CD4-positive, alpha-beta T cell treated with Interleukin-12 subunit alpha and Interleukin-12 subunit beta, for 1 hour (primary cell): ENCODE results near the gene DHRSX.
"Not testable (repeated sequence)": the region's sequence is repeated elsewhere in the genome, so short reads cannot be mapped to it uniquely, and the experiment has no call there.

Source experiments
- DNase-seq: peaks from one replicate; pipeline ENCODE4 v3.0.0-alpha.2; 2020

DHRSX gene

GRCh38 chrX:2243913-2244460 is 256.8 kb downstream of the DHRSX start:
- no peak for DNase-seq

DNA sequence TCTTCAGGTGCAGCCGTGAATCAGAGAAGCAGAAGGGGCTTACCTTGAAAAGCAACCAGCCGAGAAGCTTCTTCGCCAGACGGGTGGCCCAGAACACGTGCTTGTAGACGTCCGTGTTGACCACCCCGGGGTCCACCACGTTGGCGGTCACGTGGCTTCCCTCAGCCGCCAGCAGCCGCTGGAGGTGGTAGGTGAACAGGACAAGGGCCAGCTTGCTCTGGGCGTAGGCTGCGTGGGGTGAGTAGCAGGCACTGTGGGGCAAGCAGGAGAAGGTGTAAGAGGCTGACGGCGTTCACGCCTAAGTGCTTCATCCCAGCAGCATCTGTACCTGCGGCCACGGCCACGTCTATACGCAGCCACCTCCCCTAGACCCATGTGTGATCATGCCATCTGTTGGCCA is 257.8 kb downstream of the DHRSX start:
- no peak for DNase-seq

- no peak for DNase-seq
Observed at GRCh38 chrX:2242326-2242725, 258.4 kb downstream of the DHRSX start.

GRCh38 chrX:2241496-2241895 is 259.3 kb downstream of the DHRSX start:
- DNase-seq, result not testable (repeated sequence)

DNA sequence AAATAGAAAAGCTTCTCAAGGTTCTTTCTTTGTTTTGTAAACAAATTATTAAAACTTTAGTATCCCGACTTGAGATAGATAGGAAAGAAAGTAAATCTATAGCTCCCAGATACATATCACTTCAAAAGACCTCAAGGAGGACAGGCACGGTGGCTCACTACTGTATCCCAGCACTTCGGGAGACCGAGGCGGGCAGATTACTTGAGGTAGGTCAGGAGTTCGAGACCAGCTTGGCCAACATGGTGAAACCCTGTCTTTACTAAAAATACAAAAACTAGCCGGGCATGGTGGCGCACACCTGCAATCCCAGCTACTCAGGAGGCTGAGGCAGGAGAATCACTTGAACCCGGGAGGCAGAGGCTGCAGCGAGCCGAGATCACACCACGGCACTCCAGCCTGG is 260.0 kb downstream of the DHRSX start:
- not testable (repeated sequence) for DNase-seq

GRCh38 chrX:2237976-2238375 is 262.8 kb downstream of the DHRSX start:
- no peak for DNase-seq

DNA sequence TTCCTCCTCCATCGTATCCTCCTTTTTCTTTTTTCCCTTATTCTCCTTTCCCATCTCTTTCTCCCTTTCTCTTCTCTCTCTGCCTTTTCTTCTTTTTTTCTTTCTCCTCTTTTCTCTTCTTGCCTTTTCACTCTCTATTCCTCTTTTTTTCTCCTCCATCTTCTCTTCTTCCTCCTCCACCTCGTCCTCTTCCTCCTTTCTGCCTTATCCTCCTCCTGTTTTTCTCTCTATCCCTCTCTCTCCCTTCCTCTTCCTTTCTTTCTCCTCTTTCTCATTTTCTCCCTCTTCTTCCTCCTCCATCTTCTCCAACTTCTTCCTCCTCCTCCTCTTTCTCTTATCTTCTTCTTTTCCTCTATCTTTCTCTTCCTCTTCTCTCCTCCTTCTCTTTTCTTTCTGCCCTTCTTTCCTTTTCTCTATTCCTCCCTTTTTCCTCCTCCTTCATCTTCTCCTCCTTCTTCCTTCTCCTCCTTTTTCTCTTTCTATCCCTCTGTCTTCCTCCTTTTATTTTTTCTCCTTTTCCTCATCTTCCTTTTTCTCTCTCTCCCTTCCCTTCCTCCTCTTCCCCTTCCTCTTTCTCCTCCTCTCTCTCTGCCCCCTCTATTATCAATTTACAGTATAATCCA is 269.1 kb downstream of the DHRSX start:
- DNase-seq, result no peak

DNA sequence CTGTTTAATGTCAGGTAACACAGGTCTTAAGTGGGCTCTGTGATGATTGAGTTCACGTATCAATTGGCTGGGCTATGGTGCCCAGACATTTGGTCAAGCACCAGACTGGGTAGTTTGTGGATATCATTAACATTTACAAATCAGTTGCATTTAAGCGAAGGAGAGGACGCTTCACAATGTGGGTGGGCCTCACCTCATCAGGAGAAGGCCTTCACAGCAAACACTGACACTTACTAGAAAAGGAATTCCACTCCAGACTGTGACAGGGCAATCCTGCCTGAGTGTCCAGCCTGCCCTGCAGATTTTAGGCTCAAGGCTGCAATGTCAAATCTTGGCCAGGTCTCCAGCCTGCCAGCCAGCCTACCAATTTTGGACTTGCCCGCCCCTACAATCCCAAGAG is 270.3 kb downstream of the DHRSX start:
- DNase-seq, result no peak

- no peak for DNase-seq
Observed at GRCh38 chrX:2228536-2228935, 272.2 kb downstream of the DHRSX start.

DNA sequence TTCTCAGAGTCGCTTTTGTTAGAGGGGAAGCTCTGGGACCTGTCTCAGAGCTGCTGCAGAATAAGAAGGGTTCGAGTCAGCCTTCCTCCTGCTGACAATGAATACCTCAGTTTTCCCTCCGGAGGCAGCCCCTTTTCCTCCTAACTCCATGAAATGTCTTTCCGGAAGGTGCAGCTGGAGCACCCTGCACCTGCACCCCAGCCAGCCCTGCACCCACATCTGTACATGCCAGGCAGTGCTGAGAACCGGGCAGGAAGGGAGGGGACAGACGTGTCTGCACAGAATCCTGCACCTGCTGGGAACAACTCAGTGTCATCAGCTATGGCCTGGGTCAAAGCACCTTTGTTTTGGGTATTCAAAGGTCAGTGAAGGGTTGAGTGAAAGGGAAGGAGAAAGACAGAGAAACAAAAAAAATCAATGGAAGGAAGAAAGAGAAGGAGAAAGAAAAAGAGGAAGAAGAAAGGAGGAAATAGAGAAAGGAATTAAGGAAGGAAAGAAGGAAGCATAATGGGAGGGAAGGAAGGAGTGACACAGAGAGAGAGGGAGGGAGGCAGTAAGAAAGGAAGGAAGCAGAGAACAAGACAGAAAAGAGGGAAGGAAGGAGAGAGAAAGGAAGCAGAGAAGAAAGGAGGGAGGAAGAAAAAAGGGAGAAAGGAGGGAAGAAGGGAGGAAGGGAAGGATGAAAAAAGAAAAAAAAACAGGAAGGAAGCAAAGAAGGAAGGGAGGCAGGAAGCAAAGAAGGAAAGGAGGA is 273.7 kb downstream of the DHRSX start:
- no peak for DNase-seq

GRCh38 chrX:2226182-2226581 is 274.6 kb downstream of the DHRSX start:
- DNase-seq, result no peak

DNA sequence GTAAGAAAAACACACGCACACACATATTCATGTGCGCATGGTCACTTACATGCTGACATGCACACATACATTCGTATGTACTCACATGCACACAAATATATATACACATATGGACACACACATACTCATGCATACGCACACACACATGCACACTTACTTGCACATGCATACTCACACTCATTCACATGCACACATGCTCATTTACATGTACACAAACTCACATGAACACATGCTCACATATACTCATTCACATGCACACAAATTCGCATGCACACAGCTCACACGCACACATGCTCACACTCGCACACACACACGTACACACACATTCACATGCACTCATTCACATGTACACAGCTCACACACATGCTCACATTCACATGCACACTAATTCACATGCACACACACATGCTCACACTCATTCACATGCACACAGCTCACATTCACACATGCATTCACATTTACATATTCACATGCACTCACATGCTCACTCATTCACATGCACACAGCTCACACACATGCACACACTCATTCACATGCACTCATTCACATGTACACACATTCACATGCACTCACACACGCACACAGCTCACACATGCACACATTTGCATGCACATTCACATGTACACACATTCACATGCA is 276.1 kb downstream of the DHRSX start:
- DNase-seq, result no peak

GRCh38 chrX:2224161-2224560 is 276.6 kb downstream of the DHRSX start:
- no peak for DNase-seq

DNA sequence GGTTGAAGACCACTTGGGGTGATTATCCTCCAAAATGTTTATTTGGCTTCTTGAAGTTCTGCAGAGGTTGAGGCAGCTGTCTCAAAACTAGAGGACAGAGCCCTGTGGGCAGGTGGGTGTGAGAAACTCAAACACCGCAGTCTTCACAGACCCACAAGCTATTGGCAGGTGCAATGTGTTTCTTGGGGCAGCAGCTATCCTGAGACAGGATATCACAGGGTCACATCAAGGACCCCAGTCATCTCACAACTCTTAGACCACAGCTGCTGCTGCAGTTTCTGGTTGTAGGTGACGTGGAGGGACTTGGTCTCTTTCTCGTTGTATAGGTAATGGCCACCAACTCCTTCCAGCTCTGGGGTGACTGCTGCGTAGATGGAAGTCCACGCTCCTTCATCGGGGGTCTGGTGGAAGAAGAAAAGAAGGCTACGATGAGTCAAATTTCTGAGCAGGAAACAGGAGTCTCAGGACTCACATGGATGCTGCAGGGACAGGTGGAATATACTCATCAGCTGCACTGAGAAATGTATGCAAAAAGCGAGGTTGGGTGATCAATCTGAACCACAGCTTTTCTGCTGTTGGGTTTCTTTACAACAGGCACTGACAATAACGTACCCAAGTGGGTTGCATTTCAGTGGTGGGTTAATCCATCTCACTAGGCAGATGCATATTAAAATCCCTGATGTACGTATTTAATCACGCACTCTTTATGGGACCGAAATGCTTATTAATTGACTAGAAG is 279.8 kb downstream of the DHRSX start:
- DNase-seq, result no peak

GRCh38 chrX:2220296-2220695 is 280.5 kb downstream of the DHRSX start:
- no peak for DNase-seq

GRCh38 chrX:2214138-2214823 is 286.5 kb downstream of the DHRSX start:
- not testable (repeated sequence) for DNase-seq

DNA sequence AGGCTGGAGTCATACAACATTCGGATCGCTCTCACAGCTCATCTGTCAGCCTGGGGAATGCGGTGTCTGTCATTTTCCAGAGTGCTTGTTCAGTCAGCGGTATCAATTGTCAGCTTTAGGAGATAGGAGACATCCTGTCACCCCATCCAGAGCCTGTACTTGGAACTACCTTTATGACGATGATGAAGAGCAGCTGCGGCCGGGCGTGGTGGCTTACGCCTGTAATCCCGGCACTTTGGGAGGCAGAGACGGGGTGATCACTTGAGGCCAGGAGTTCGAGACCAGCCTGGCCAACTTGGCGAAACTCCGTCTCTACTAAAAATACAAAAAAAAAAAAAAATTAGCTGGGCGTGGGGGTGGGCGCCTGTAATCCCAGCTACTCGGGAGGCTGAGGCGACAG is 289.1 kb downstream of the DHRSX start:
- not testable (repeated sequence) for DNase-seq

DNA sequence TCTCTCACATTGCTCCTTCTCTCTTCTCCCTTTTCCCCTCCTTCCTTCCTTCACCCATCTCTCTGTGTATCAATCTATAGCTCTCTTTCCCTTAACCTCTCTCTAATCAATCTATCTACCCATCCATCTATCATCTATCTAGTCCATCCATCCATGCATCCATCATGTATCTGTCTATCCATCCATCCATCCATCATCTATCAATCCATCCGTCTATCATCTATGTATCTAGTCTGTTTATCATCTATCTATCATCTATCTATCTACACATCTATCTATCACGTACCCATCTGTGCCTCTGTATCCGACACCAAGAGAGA is 307.5 kb downstream of the DHRSX start:
- DNase-seq, result no peak

- DNase-seq, result no peak
Observed at GRCh38 chrX:2192584-2193272, 308.0 kb downstream of the DHRSX start.

DNA sequence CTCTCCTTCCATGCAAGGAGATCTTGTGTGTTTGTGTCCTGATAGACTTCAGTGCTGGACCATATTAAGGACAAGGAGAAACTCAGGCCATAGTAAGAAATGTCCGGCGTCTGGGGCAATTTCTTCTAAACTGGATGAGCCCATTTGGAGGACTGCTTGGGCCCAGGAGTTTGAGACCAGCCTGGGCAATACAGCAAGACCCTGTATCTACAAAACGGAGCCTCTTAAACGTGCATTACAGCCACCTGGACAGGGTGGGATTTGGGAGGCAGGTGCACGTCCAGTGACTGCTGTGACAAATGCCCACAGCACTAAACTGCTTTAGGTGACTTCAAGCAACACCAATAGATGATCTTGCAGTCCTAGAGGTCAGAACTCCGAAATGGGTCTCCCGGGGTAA is 311.9 kb downstream of the DHRSX start:
- no peak for DNase-seq

DNA sequence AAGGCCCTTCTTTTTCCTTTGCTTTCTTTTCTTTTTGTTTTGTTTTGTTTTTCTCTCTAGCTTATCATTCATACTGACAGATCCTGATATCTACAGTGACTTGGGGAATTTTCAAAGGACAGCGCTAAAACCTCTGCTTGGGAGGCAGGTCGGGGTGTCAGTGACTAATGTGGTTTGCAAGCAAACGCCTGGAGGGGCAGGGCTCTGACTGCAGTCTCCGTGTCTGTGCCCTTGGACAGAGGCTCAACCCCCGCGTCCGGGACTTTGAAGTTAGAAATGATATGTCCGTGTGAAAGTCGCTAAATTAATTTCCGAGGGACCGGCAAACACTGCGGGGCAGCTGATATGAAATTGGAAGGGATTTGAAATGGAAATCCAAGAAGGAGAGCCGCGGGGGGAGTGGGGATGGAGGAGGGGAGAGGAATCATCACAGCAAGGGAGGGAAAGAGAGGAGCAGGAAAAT is 312.4 kb downstream of the DHRSX start:
- no peak for DNase-seq
